Thyroid gland (tissue), 4 donors: ENCODE data around the gene TMEM186.

ENCODE experiments used
- CTCF ChIP-seq, 6 experiments: fragments of 200-600 bp in 3 of 6; fragments of 450-650 bp in 3 of 6; sonication (generic) in 3 of 6; IDR thresholded peaks; one replicate each; pipeline ENCODE4 v1.5.1; 2016 to 2019; ENCODE audit warnings: antibody characterized with exemption in 6 of 6, mild to moderate bottlenecking in 2 of 6, inconsistent platforms in 1 of 6, moderate library complexity in 1 of 6
- POLR2A ChIP-seq, 2 donors: fragments of 450-650 bp; IDR thresholded peaks; one replicate each; pipeline ENCODE4 v1.6.1; 2017; ENCODE audit warnings: antibody characterized with exemption in 2 of 2, mild to moderate bottlenecking in 2 of 2, moderate library complexity in 1 of 2

DNA sequence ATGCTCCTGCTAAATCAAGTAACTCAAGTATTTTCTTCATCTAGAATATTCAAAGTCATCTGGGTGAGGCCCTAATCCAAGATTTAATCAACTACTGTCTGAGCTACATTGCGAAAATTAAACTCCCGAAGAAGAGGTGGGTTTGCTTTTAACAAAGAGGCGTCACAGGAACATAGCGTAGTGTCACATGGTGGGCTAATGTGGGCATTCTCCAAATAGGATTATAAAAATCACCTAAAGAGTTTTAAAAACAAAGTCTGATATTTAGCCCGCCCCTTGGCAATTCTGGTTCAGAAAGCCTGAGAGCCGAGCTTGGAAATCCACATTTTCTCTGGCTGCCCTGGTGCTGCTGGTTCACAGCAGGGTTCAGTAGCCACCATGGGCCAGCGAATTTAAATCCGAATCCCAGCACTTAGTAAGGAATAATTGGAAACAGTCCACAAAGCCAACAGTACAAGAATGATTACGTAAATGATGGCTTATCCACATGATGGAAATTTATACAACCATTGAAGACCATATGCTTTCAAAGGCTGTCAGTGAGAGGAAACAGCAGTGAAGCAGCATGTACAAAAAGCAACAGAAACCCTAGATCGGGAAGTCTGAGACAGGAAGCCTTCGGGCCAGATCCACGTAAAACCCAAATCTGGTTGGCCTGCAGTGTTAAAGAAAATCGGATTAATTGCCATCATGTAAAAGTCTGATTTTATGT is 9.0 kb upstream of the TMEM186 start:
- TF ChIP-seq CTCF (IDR thresholded peaks at IDR 0.05): no peak
- TF ChIP-seq POLR2A (IDR thresholded peaks at IDR 0.05): no peak
